ENCODE data around the gene CHAC1. TPM values are rescaled to one million over a fixed set of nuclear protein-coding genes. Genes with fewer than 3 reads are reported as not detected.

Gene CHAC1
- 1 to 10 TPM in 3 of 4 donors, under 1 TPM in 1; 0.60 to 6.7 (median 2.5) TPM for total RNA-seq

DNA sequence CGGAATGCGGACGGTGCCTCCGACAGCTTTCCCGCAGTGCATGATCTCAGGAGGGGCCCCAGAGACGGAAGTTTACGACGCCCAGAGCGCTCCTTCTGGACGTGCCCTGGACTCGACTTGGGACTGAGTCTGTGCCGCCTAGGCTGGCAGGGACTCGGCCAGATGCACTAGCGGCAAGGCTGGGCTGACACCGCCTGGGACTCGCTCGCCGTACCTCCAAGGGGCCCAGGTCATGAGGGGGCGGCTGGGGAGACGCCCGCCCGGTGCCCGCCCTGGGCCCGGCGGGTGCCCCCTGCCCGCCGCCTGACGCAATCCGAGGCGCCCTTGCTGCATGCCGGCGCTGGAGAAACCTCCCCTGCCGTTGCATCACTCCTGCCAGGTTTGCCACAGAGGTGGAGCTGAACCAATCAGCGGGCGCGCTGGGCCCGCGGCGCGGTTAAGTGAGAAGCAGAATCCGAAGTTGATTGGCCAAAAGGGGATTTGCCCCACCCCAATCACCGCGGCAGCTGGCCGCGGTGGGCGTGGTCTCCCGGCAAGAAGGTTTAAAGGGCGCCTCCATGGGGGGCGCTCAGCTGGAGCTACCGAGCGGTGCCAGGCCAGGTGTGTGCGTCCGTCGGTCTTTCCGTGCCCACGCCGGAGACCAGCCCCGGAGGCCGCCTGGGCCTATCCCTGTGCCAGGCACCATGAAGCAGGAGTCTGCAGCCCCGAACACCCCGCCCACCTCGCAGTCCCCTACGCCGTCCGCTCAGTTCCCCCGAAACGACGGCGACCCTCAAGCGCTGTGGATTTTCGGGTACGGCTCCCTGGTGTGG is at the start of gene CHAC1:
Gene CHAC1, plus strand, starts transcription at position 571 of the 812 bp plus-strand sequence. Its CDS starts 113 bp downstream, at position 684.
- Histone ChIP-seq H3K4me3 (peak within 1 kb of the TSS; percentile 53 to 82 (median 60)), H3K27ac (peak within 1 kb of the TSS; percentile 85 to 90 (median 86)), H3K9me3 (no peaks in the 10 kb centered on the region), H3K27me3 (no peaks in the 10 kb centered on the region), H3K36me3 (no peaks in the 10 kb centered on the region), H3K4me1 (peaks cover 9 to 42% (median 15%) of the 10 kb centered on the region in 4 donors)
- intact Hi-C loops (cut with DNase I; ENCODE audit: low total_unique reads) = no loop called here
- in situ Hi-C loops (cut with MboI; ENCODE audit: low pct_ligation_motif_present in 1 of 4, low pct_unique_long_range_greater_than_20kb in 1 of 4, low sequenced_read_pairs in 3 of 4) = no loop called here
- DNase-seq = peak; percentile 97
- peak; percentile 76 to 90 (median 77) for TF ChIP-seq POLR2AphosphoS5 (IDR thresholded peaks at IDR 0.05)
- no peak for TF ChIP-seq EP300 (IDR thresholded peaks at IDR 0.05; ENCODE audit: low read depth)
- peak in 1 of 5 experiments; percentile 35 for TF ChIP-seq CTCF (IDR thresholded peaks at IDR 0.05)
- TF ChIP-seq POLR2A (IDR thresholded peaks at IDR 0.05) = peak; percentile 87
- WGBS, 2 donors (ENCODE audit: low coverage in 1 of 2) = 0% methylated on average over 27 of the region's 72 CpGs; no CpG with 5 or more reads in 1 of the 2 donors

DNA sequence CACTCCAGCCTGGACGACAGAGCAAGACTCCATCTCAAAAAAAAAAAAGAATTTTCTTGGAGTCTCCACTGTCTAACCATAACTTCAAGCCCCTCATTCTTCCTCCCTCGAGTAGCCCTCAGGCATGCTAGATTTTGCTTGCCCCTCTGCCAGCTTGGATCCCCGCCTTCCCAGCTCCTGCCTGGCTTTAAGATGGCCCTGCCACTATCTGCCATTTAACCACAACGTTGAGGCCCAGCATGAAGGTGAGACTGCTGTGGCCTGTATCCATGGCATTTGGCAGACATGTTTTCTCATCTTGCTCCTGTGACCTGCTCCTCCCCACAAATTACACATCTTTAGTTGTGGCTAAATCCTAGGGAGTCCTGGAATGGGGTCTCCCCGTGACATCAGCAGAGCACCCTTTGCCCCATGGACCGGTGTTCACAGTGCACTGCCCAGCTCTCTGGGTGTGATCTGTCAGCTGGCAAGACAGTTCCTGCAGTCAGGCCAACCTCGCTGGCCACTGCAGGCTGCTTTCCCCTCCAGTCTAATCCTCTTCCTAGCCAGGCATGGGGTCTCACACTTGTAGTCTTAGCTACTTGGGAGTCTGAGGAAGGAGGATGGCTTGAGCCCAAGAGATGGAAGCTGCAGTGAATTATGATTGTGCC is 48.6 kb upstream of the CHAC1 start:
- H3K4me1 ChIP-seq = peaks cover 24 to 54% (median 33%) of the 10 kb centered on the region in 4 donors
- no peaks in the 10 kb centered on the region for H3K9me3 ChIP-seq
- DNase-seq = no peak
- in situ Hi-C loops (cut with MboI; ENCODE audit: low pct_ligation_motif_present in 1 of 4, low pct_unique_long_range_greater_than_20kb in 1 of 4, low sequenced_read_pairs in 3 of 4) (loop anchor here (10.0 to 25.0 kb wide), 3 partner anchors 108 to 280 kb away; no protein-coding TSS in a partner anchor), intact Hi-C loops (cut with DNase I; ENCODE audit: low total_unique reads) (loop anchor here (5.0 kb wide), 2 partner anchors 118 to 278 kb away; no protein-coding TSS in a partner anchor)
- TF ChIP-seq CTCF (IDR thresholded peaks at IDR 0.05) (no peak), POLR2A (IDR thresholded peaks at IDR 0.05) (no peak), EP300 (IDR thresholded peaks at IDR 0.05; ENCODE audit: low read depth) (no peak), POLR2AphosphoS5 (IDR thresholded peaks at IDR 0.05) (no peak)
- H3K27ac ChIP-seq = peak overlapping the region; percentile 33 to 96 (median 49)
- H3K4me3 ChIP-seq = no peak overlapping the region
- H3K27me3 ChIP-seq = no peaks in the 10 kb centered on the region
- WGBS, 2 donors (ENCODE audit: low coverage in 1 of 2) = 61 to 80% methylated on average over 1 to 7 of the region's 7 CpGs
- peaks cover 0 to 11% (median 5%) of the 10 kb centered on the region in 4 donors for H3K36me3 ChIP-seq

DNA sequence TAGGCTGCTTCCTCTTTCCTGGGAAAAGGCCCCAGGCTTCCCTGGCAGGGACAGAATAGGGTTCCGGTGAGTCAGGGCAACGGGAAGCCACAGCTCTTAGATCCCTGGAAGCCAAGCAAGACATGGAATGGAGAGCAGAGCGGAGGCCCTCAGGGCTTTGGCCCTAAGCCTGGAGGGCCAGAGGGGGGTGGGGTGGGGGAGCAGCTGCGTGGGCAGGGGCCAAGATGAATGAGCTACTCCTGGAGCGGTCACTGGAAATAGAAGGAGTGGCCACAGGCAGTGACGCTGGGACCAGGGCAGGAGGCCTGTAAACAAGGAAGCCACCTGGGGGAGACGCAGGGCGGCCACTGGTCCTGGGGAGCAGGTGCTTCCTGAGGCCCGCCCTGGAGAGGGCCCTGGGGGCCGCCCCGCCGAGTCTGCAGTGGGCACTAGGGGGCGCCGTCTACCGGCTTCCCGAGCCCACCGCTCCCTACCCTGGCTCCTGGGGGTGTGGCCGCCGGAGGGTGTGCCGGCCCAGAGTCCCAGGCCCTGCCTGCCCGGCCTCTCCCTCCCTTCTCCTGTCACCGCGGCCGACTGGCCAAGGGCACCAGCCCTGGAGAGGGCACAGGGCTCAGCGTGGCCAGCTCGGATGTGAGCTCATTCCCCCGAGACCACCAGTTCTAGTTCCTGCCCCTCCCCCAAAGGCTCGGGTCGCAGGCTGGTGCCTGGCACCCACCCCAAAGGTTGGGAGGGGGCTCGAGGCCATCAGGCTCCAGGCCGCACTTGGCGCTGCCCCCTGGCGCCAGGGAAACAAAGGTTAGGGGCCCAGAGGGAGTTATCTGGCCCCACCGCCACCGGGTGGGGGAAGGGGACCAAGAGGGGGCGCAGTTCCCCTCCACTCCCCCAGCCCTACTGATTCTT is 46.9 kb upstream of the CHAC1 start:
- in situ Hi-C loops (cut with MboI; ENCODE audit: low pct_ligation_motif_present in 1 of 4, low pct_unique_long_range_greater_than_20kb in 1 of 4, low sequenced_read_pairs in 3 of 4) = loop anchor here (10.0 to 25.0 kb wide), 3 partner anchors 106 to 278 kb away; no protein-coding TSS in a partner anchor
- Histone ChIP-seq H3K27ac (peak overlapping the region; percentile 89 to 97 (median 94)), H3K4me3 (peak overlapping the region; percentile 12 to 52 (median 34)), H3K4me1 (peaks cover 24 to 57% (median 34%) of the 10 kb centered on the region in 4 donors), H3K9me3 (no peaks in the 10 kb centered on the region), H3K36me3 (peaks cover 0 to 6% (median 0%) of the 10 kb centered on the region in 4 donors), H3K27me3 (no peaks in the 10 kb centered on the region)
- WGBS, 2 donors (ENCODE audit: low coverage in 1 of 2) = 5% methylated on average over 24 of the region's 36 CpGs; no CpG with 5 or more reads in 1 of the 2 donors
- TF ChIP-seq POLR2A (IDR thresholded peaks at IDR 0.05) = peak; percentile 83
- no peak for TF ChIP-seq EP300 (IDR thresholded peaks at IDR 0.05; ENCODE audit: low read depth)
- peak; percentile 28 to 80 (median 65) for TF ChIP-seq POLR2AphosphoS5 (IDR thresholded peaks at IDR 0.05)
- TF ChIP-seq CTCF (IDR thresholded peaks at IDR 0.05) = peak; percentile 87 to 97 (median 89)
- intact Hi-C loops (cut with DNase I; ENCODE audit: low total_unique reads) = no loop called here
- DNase-seq = peak; percentile 96

Measured in transverse colon (tissue), 4 donors.